Spleen (tissue), 7 donors: ENCODE data around the gene FAM114A1.

ENCODE experiments used
- POLR2AphosphoS5 ChIP-seq, 3 donors: sonication (generic); formaldehyde crosslinking; IDR thresholded peaks; one replicate each; pipeline ENCODE4 v1.5.1; 2017; ENCODE audit warnings: antibody characterized with exemption in 3 of 3
- TF ChIP-seq, protein P1 (sequence below), 11 experiments: fragments of 200-600 bp in 7 of 11; fragments of 450-650 bp in 4 of 11; sonication (generic) in 4 of 11; IDR thresholded peaks in 8 of 11; conservative IDR thresholded peaks in 3 of 11; 1 replicate in 7 of 11; 2 replicates in 4 of 11; pipeline versions ENCODE4 v1.4.0 to v1.8.0; 2016 to 2021; ENCODE audit warnings: antibody characterized with exemption in 11 of 11, inconsistent platforms in 4 of 11, mild to moderate bottlenecking in 1 of 11
- donor health status: DM: no; HTN: no; CAD: no; lungs with moderate emphysema.
- donor health status: DM: no; HTN: no; CAD: no.
- donor health status: DM: no; HTN: no; CAD: no.

GRCh38 chr4:38930707-38931106 lies 63.1 kb downstream of the FAM114A1 start:
- TF ChIP-seq POLR2AphosphoS5 (IDR thresholded peaks at IDR 0.05): no peak
- TF ChIP-seq, protein P1, sequence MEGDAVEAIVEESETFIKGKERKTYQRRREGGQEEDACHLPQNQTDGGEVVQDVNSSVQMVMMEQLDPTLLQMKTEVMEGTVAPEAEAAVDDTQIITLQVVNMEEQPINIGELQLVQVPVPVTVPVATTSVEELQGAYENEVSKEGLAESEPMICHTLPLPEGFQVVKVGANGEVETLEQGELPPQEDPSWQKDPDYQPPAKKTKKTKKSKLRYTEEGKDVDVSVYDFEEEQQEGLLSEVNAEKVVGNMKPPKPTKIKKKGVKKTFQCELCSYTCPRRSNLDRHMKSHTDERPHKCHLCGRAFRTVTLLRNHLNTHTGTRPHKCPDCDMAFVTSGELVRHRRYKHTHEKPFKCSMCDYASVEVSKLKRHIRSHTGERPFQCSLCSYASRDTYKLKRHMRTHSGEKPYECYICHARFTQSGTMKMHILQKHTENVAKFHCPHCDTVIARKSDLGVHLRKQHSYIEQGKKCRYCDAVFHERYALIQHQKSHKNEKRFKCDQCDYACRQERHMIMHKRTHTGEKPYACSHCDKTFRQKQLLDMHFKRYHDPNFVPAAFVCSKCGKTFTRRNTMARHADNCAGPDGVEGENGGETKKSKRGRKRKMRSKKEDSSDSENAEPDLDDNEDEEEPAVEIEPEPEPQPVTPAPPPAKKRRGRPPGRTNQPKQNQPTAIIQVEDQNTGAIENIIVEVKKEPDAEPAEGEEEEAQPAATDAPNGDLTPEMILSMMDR (IDR thresholded peaks at IDR 0.05 in 8 of 11, conservative IDR thresholded peaks at IDR 0.05 in 3 of 11): no peak
